Hypothalamus (tissue), 51 donors: ENCODE measurements around the gene GNB1.

Source experiments
- DNase-seq, 51 donors: peaks; one replicate each; lab custom pipeline; 2025; lab: John Stamatoyannopoulos, UW

The GNB1 gene

GRCh38 chr1:1922956-1923833, 32.3 kb upstream of the GNB1 start:
- DNase-seq = no peak

GRCh38 chr1:1922702-1922955, 31.7 kb upstream of the GNB1 start:
- no peak for DNase-seq

- DNase-seq = no peak
These were observed 31.2 kb upstream of the GNB1 start for GRCh38 chr1:1921901-1922701.

GRCh38 chr1:1921459-1921862, 30.6 kb upstream of the GNB1 start:
- DNase-seq = no peak

GRCh38 chr1:1920608-1921458, 29.9 kb upstream of the GNB1 start:
- no peak for DNase-seq

GRCh38 chr1:1920057-1920607, 29.2 kb upstream of the GNB1 start:
- no peak for DNase-seq

GRCh38 chr1:1919304-1920056, 28.6 kb upstream of the GNB1 start:
- peak; percentile 11 to 96 (median 83) for DNase-seq

GRCh38 chr1:1918901-1919303, 28.0 kb upstream of the GNB1 start, which contains the start of gene TMEM52:
Gene TMEM52, minus strand, starts transcription at chr1:1919279. Its CDS starts 14 bp downstream, at chr1:1919265.
- DNase-seq = no peak

GRCh38 chr1:1917995-1918900, 27.4 kb upstream of the GNB1 start:
- DNase-seq = no peak

- DNase-seq = no peak
These were observed 26.6 kb upstream of the GNB1 start for GRCh38 chr1:1917304-1917976.

- DNase-seq = no peak
These were observed 26.0 kb upstream of the GNB1 start for GRCh38 chr1:1916851-1917251.

- no peak for DNase-seq
These were observed 25.3 kb upstream of the GNB1 start for GRCh38 chr1:1915911-1916840.

GRCh38 chr1:1914971-1915692, 24.2 kb upstream of the GNB1 start, which contains the start of gene CALML6:
Gene CALML6, plus strand, starts transcription at chr1:1915260. Its CDS starts 21 bp downstream, at chr1:1915281.
- DNase-seq = no peak

- no peak for DNase-seq
These were observed 23.4 kb upstream of the GNB1 start for GRCh38 chr1:1914101-1914970.

- no peak for DNase-seq
These were observed 20.6 kb upstream of the GNB1 start for GRCh38 chr1:1911350-1912041.
